NCI-H128 (cell line): ENCODE measurements around the gene HECTD4.

Source experiments
- DNase-seq: peaks from one replicate; lab custom pipeline; 2025; ENCODE audit not compliant: unreplicated experiment; lab: John Stamatoyannopoulos, UW

HECTD4 gene

GRCh38 chr12:112325157-112325556 lies 57.1 kb downstream of the HECTD4 start:
- DNase-seq = no peak

DNA sequence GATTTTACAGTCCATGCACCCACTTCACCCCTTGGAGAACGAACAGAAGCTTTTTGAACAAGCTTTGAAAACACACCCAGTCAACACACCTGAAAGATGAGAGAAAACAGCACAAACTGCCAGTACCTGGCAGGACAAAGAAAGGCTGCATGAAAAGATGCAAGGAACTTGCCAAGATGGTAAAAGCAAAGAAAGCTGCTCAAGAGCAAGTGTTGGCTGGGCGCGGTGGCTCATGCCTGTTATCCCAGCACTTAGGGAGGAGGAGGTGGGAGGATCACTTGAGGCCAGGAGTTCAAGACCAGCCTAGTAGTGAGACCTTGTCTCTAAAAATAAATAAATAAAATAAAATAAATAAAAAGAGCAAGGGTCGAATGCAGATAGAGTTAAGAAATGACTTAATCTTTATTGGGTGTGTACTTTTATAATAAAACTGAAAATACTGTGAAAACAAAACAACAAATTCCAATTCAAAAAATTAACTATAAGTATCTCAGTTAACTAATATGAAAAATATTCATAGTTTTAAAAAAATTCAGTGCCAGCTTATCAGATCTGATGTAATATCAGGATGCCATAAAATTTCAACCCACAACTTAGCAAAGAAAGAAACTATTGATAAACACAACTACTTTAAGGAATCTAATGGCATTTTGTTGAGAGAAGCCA lies 59.2 kb downstream of the HECTD4 start:
- DNase-seq = no peak

DNA sequence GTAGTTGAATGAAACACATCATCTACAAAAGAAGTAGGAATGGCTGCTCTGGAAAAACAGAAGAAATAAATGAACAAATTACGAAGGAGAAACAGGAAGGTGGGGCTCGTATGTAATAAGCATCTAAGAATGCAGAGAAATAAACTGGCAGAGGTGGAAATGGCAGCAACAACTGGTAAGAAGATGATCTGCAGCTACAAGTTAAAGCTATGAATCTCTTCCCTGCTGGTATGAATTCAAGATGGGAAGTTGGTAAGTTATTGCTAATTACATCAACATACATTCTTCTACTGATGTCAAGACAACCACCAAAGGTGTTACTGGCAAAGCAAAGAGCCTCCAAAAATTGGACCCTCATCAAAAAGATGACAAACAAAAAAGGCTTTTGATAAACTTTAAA lies 59.8 kb downstream of the HECTD4 start:
- DNase-seq = no peak

DNA sequence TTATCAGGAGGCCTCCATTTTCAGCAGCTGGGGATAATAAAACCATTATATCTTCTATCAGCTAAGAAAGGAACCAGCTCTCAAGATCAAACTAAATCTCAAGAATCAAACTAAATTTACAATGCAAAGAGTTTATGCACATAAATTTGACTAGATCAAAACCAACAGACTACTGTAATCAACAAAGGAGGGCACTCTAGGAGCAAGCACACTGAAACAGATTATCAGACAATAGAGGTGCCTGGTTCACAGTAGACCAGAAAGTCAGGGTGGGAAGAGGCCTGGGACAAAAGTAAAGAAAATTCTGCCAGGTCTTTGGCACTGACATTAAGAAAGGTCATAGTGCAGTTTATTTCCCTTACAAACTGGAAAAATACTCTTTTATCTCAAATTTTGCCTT lies 61.0 kb downstream of the HECTD4 start:
- DNase-seq = no peak

DNA sequence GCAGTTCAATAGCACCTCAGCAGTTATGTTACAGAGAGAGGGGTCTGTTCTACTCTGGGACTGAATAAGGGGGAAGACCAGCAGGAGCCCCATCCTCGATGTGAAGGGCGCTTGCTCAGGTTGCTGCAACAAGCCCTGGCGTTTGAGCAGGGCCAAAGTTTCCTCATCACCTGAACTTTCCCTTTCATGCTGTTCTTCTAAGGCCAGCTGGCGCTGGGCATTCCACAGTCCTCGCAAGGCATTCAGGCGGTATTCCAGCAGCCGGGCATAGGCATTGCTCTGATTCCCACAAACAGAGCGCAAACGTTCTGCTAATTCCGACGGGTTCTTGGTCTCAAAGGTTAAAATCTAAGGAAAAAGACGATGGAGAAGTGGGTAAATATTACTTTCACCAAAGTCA lies 62.8 kb downstream of the HECTD4 start:
- DNase-seq = no peak

GRCh38 chr12:112317481-112317880 lies 64.8 kb downstream of the HECTD4 start:
- no peak for DNase-seq

DNA sequence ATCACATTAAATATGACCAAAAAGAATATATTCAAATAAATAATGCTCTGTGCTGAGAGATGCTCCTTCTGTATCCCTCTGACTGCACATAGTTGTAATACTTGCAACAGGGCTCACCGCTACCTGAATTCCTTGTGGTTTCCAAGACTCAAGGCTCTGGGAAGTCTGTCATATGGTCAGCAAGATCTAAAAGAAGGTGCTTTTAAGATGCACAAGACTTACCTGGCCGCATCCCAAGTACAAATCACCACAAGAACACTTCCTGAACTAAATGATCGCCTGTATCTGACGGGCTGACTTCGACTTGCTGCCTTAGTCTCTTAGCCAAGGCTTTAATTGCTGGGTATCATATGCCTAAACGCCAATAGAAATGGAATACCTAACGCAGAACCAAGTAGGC lies 67.2 kb downstream of the HECTD4 start:
- no peak for DNase-seq

GRCh38 chr12:112309797-112310196 lies 72.4 kb downstream of the HECTD4 start:
- DNase-seq = no peak

- no peak for DNase-seq
Measured at GRCh38 chr12:112308652-112309051, 73.6 kb downstream of the HECTD4 start.

DNA sequence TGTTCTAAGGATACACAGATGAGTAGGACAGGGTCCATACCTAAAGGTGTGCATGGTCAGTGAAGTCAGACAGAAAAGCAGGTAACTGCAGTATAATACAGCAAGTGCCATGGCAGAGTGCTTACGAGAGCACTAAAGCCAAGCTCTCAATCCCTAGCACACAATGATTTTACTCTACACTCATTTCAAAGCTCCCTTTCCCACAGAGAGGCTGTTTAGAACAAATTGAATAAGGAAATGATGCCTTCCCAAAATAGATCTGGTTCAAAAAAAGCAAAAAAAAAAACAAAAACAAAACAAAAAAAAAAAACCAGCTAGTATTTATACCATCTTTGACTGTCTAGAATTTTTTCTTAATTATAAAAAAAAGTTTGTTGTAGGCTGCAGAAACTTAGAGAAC lies 74.1 kb downstream of the HECTD4 start:
- no peak for DNase-seq

DNA sequence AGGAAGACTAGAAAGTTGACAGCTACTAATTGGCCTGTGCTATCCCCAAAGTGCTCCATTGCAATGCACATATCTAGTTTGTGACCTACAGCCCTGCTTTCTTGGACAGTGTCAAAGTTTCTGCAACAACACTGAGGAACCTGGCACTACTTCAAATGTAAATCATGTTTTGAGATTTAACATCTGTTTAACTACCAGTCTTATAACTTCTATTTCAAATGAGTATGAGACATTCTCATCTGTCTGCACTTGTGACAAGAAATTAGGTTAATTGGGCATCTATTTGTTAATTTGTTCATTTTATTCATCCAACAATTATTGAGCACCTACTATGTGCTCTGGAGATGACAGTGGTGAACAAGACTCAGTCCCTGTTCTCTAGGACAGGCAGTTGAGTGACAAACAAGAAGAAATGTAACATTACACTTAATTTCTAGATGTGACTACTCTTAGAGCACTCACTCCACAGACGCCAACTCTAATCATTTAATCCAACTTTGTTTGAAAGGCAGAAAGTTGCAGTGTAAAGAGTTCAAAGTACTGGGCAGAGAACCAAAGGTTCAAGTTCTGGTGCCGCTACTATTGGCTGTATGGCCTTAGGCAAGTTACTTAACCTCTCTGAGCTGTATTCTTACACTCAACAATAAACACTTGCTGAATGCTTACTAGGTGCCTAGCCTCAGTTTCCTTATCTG lies 74.8 kb downstream of the HECTD4 start:
- no peak for DNase-seq

- no peak for DNase-seq
Measured at GRCh38 chr12:112305951-112306350, 76.3 kb downstream of the HECTD4 start.

DNA sequence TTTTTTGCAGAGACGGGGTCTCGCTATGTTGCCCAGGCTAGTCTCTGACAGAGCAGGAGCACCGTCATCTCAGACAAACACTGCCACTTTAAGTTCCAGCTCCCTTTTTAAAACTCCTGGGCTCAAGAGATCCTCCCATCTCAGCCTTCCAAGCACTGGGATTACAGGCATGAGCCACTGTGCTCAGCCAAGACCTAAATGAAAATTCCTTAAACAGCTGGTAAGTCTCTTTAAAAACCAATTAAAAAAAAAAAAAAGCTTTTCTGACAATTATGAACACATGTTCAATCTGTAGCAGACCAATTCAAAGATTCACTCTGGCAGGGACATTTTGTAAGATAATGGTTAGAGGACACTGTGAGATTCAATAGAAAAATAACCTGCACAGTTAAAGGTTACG lies 77.8 kb downstream of the HECTD4 start:
- no peak for DNase-seq

GRCh38 chr12:112303799-112304198 lies 78.4 kb downstream of the HECTD4 start:
- no peak for DNase-seq

- DNase-seq = no peak
Measured at GRCh38 chr12:112303004-112303403, 79.2 kb downstream of the HECTD4 start.

DNA sequence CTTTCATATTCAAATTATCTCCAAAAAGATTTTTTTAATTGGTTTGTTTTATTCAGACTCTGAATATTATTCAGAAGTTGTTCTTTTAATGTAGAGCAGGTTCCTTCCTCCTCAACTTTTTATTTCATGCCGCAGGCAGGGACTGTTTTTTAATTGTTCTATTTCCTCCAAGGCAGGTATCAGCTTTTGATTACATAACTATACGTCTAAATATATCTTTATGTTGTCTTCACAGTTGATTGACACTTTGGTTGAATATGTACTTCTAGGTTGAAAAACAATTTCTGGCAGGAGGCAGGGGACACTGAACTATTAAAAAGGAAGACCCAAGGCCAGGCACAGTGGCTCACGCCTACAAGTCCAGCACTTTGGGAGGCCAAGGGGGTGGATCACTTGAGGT lies 82.5 kb downstream of the HECTD4 start:
- DNase-seq = no peak

DNA sequence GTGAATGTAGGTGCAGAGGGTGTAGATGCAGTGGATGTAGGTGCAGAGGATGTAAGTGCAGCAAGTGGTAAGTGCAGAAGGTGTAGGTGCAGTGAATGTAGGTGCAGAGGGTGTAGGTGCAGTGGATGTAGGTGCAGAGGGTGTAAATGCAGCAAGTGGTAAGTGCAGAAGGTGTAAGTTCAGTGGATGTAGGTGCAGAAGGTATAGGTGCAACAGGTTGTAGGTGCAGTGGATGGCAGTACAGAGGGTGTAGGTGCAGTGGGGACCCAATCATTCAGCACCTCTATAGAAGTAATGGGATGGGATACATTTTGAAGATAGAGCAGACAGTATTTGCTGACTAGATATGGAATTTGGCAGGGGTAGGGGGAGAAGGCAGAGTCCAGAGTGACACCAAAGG lies 85.0 kb downstream of the HECTD4 start:
- DNase-seq = no peak

DNA sequence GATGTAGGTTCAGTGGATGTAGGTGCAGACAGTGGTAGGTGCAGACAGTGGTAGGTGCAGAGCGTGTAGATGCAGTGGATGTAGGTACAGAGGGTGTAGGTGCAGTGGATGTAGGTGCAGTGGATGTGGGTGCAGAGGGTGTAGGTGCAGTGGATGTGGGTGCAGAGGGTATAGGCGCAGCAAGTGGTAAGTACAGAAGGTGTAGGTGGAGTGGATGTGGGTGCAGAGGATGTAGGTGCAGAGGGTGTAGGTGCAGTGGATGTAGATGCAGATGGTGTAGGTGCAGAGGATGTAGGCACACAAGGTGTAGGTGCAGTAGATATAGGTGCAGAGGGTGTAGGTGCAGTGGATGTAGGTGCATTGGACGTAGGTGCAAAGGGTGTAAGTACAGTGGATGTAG lies 86.0 kb downstream of the HECTD4 start:
- no peak for DNase-seq

DNA sequence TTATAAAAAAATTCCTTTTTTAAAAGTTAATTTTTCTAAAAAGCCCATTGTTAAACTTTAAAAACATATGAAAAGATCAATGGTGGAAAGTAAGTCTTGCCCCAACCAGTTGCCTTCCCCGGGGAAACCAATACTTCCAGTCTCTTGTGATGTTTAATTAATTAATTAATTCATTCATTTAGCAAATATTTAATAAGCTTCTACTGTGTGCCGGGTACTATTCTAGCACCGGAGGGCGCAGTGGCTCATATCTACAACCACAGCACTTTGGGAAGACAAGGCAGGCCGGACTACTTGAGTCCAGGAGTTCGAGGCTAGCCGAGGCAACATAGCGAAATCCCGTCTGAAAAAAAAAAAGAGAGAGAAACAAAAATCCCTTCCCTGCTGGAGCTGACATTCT lies 87.4 kb downstream of the HECTD4 start:
- DNase-seq = no peak

GRCh38 chr12:112288638-112289037 lies 93.6 kb downstream of the HECTD4 start:
- DNase-seq = no peak

DNA sequence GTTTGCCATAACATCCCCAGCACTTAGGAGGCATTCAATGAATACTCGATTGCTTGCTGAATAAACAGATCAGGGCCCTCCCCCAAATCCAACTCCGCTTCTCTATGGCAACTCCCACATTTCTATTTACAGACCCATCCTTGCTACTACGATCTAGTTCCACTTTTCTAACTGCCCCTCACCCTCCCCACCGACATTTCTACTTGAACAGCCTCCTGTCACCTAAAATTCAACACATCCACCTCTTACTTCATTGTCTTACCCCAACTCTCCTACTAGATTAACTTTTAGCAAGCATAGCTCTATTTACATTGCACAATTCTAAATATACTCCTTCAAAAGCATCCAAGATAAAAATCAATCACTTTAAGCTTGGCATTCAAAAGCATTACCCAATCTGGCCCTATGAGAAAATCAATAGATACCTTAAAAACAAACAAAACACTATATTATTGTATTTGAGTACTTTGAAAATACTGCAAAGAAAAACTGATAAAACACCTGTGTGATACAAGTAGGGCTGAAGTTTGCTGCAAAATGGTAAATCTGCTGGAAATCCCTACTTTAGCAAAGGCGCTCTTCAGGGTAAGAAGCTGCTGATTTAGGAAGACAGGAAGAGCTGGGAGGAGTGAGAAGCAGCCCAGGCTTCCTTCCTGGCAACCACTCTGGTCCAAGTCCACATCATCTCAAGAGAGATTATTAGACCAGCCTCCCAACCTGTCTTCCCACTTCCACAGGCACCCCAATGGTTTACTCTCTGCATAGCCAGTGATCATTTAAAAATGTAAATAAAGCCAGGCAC lies 96.4 kb downstream of the HECTD4 start:
- DNase-seq = no peak

- no peak for DNase-seq
Measured at GRCh38 chr12:112283546-112283945, 98.7 kb downstream of the HECTD4 start.
